ENCODE data around the gene TMEM45B.

DNA sequence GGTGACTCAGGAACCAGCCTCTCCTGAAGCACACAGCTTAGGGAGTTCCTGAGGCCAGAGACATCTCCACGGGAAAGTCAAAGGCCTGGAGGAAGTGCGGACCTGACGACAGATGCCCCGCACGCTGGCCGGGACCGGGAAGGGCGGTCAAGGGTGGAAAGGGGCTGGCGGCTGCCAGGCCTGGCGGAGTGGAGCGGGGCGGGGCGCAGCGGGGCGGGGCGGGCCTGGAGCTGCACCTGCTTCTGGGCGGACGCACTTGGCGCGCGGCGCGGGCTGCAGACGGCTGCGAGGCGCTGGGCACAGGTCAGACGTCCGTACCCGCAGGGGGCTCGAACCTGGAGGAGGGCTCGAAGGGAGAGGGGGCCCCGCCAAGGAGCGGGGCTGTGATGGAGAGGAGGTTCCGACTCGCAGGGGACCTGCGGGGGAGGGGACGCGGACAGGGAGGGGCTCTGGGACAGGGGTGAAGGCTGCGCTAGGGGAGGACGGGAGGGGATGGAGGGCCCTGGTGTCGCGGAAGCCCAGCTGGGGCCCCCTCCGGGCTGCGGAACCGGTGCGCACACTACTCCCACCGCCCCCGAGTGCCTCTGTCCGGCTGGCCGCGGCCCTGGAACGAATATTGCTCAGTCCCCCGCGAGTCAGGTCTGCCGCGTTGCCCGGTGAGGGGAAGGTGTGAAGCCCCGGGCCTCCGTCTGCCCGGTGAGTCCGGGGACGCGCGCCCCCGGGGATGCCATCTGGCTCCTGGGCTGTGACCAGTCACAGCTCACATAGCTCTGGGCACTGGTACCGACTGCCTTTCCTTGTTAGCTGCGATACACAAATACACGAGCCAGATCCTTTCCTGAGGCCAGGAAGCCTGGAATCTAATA lies at the start of gene TMEM45B:
- TF ChIP-seq, protein P1, sequence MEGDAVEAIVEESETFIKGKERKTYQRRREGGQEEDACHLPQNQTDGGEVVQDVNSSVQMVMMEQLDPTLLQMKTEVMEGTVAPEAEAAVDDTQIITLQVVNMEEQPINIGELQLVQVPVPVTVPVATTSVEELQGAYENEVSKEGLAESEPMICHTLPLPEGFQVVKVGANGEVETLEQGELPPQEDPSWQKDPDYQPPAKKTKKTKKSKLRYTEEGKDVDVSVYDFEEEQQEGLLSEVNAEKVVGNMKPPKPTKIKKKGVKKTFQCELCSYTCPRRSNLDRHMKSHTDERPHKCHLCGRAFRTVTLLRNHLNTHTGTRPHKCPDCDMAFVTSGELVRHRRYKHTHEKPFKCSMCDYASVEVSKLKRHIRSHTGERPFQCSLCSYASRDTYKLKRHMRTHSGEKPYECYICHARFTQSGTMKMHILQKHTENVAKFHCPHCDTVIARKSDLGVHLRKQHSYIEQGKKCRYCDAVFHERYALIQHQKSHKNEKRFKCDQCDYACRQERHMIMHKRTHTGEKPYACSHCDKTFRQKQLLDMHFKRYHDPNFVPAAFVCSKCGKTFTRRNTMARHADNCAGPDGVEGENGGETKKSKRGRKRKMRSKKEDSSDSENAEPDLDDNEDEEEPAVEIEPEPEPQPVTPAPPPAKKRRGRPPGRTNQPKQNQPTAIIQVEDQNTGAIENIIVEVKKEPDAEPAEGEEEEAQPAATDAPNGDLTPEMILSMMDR (IDR thresholded peaks at IDR 0.05): no peak
- TF ChIP-seq POLR2AphosphoS5 (IDR thresholded peaks at IDR 0.05; ENCODE audit: insufficient read depth in 1 of 2, low read depth in 1 of 2) (no peak), POLR2A (IDR thresholded peaks at IDR 0.05) (no peak)
